ENCODE data around the gene KRT85. TPM values are rescaled to one million over a fixed set of nuclear protein-coding genes. Genes with fewer than 3 reads are reported as not detected.

The KRT85 gene
- total and polyA plus RNA-seq, 2 of the 13 experiments (the other 11 are each of a cell fraction or from before 2014, with no cell fraction given): not detected

- ChIA-PET CTCF (ENCODE audit: low intra/inter-chr PET ratio, low total read pairs) (no interaction called here), POLR2A (no interaction called here)
- 65% methylated on average over 4 of the region's 9 CpGs for WGBS (ENCODE audit: low lambda C conversion rate)
- no peaks in the 10 kb centered on the region for H3K9me3 ChIP-seq (ENCODE audit: low read length)
- intact Hi-C loops (cut with micrococcal nuclease; ENCODE audit: unreplicated experiment): no loop called here
- no peaks in the 10 kb centered on the region for H3K4me1 ChIP-seq (ENCODE audit: insufficient read depth, low read length)
- TF ChIP-seq NBN (conservative IDR thresholded peaks at IDR 0.05) (no peak), MED1 (CRISPR knock-in tag; IDR thresholded peaks at IDR 0.05) (no peak), PTBP1 (IDR thresholded peaks at IDR 0.05; ENCODE audit: low read depth, low read length, poor library complexity, severe bottlenecking) (no peak), ZNF337 (CRISPR knock-in tag; IDR thresholded peaks at IDR 0.05; ENCODE audit: borderline replicate concordance, low read depth) (no peak), ZSCAN31 (CRISPR knock-in tag; IDR thresholded peaks at IDR 0.05; ENCODE audit: low read depth) (no peak), CEBPB (IDR thresholded peaks at IDR 0.05; ENCODE audit: borderline replicate concordance, low read depth, low read length) (no peak), ZMAT3 (CRISPR knock-in tag; conservative IDR thresholded peaks at IDR 0.05) (no peak), ZNF180 (CRISPR knock-in tag; IDR thresholded peaks at IDR 0.05; ENCODE audit: borderline replicate concordance, low read depth) (no peak), ZBTB33 (CRISPR knock-in tag; IDR thresholded peaks at IDR 0.05) (no peak), ZNF441 (CRISPR knock-in tag; IDR thresholded peaks at IDR 0.05; ENCODE audit: borderline replicate concordance) (no peak), ZUFSP (CRISPR knock-in tag; IDR thresholded peaks at IDR 0.05; ENCODE audit: borderline replicate concordance) (no peak), ZNF580 (CRISPR knock-in tag; IDR thresholded peaks at IDR 0.05; ENCODE audit: borderline replicate concordance, low read depth) (no peak), ZMYM3 (CRISPR knock-in tag; IDR thresholded peaks at IDR 0.05) (no peak), TOPORS (CRISPR knock-in tag; IDR thresholded peaks at IDR 0.05) (no peak), MATR3 (CRISPR knock-in tag; IDR thresholded peaks at IDR 0.05) (no peak), MAFG (CRISPR knock-in tag; IDR thresholded peaks at IDR 0.05) (no peak)
- TF ChIP-seq, protein P1, sequence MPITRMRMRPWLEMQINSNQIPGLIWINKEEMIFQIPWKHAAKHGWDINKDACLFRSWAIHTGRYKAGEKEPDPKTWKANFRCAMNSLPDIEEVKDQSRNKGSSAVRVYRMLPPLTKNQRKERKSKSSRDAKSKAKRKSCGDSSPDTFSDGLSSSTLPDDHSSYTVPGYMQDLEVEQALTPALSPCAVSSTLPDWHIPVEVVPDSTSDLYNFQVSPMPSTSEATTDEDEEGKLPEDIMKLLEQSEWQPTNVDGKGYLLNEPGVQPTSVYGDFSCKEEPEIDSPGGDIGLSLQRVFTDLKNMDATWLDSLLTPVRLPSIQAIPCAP (CRISPR knock-in tag; IDR thresholded peaks at IDR 0.05; ENCODE audit: low read depth): no peak
- H3K9ac ChIP-seq (ENCODE audit: insufficient read depth, low read depth, low read length): no peak overlapping the region
- no peak overlapping the region for H3K4me2 ChIP-seq (ENCODE audit: low read depth, low read length)
- no peak overlapping the region for H3K27ac ChIP-seq (ENCODE audit: extremely low read length, insufficient read depth, low read length)
- no peaks in the 10 kb centered on the region for H3K36me3 ChIP-seq (replicated peaks in 1 of 2; ENCODE audit: control insufficient read depth in 1 of 2, insufficient read depth in 2 of 2, low read length in 2 of 2)
- BruUV-seq (replicated peaks): no TSS peak
- ATAC-seq (no peak), FAIRE-seq (no peak), DNase-seq (ENCODE audit: low spot score) (no peak)
- 0 out of 2 replicates have a peak, but pooled peaks cover 2% of the 10 kb centered on the region for H4K20me1 ChIP-seq (ENCODE audit: insufficient read depth, low read length)
- H3K27me3 ChIP-seq (ENCODE audit: control insufficient read depth in 1 of 2, insufficient read depth in 2 of 2, low read length in 2 of 2): peaks cover 1 to 21% of the 10 kb centered on the region in 2 experiments; a peak in 4 of 5 replicates
- H2AFZ ChIP-seq (ENCODE audit: low read length): no peak overlapping the region
- in situ Hi-C loops (cut with HindIII; ENCODE audit: extremely low pct_ligation_motif_present, low pct_unique_long_range_greater_than_20kb): no loop called here
- no peak overlapping the region for H3K4me3 ChIP-seq (replicated peaks in 1 of 3; ENCODE audit: insufficient read depth in 1 of 3, low read depth in 2 of 3, low read length in 3 of 3)
- H3K79me2 ChIP-seq (ENCODE audit: insufficient read depth, low read length): no peaks in the 10 kb centered on the region
Measured at GRCh38 chr12:52403561-52403960, 36.3 kb upstream of the KRT85 start.
